GM12891 (cell line): ENCODE data around the gene NEU4.
A peak's percentile ranks its signal among the peaks of the same experiment; 100 is the strongest.
"Not testable (repeated sequence)": the region's sequence is repeated elsewhere in the genome, so short reads cannot be mapped to it uniquely, and the experiment has no call there.

Experiments used
- DNase-seq: peaks from one replicate; pipeline ENCODE4 v3.0.0; 2011; ENCODE audit warnings: low spot score; ENCODE audit not compliant: insufficient read length
- FAIRE-seq: peaks from 2 replicates; lab custom pipeline; 2011; peaks lifted over from hg19 to GRCh38; lab: Jason Lieb, UNC
- PAX5 ChIP-seq: IDR thresholded peaks from 2 replicates; pipeline ENCODE4 v1.6.1; 2011; ENCODE audit warnings: low read length, moderate library complexity, mild to moderate bottlenecking; ENCODE audit not compliant: insufficient read depth, severe bottlenecking
- POLR2A ChIP-seq: IDR thresholded peaks from 2 replicates; pipeline ENCODE4 v1.6.1; 2011; ENCODE audit warnings: low read depth, low read length, control low read depth
- POLR2AphosphoS5 ChIP-seq: IDR thresholded peaks from 2 replicates; pipeline ENCODE4 v1.6.1; 2011; ENCODE audit warnings: low read depth, low read length, control low read depth
- POU2F2 ChIP-seq: IDR thresholded peaks from 2 replicates; pipeline ENCODE4 v1.6.1; 2011; ENCODE audit warnings: low read depth, mild to moderate bottlenecking, control low read depth, low read length, moderate library complexity
- SPI1 ChIP-seq: IDR thresholded peaks from 2 replicates; pipeline ENCODE4 v1.6.1; 2011; ENCODE audit warnings: low read depth, low read length, control low read depth
- TAF1 ChIP-seq: IDR thresholded peaks from 2 replicates; pipeline ENCODE4 v1.6.1; 2011; ENCODE audit warnings: low read depth, low read length, control low read depth

NEU4 gene

DNA sequence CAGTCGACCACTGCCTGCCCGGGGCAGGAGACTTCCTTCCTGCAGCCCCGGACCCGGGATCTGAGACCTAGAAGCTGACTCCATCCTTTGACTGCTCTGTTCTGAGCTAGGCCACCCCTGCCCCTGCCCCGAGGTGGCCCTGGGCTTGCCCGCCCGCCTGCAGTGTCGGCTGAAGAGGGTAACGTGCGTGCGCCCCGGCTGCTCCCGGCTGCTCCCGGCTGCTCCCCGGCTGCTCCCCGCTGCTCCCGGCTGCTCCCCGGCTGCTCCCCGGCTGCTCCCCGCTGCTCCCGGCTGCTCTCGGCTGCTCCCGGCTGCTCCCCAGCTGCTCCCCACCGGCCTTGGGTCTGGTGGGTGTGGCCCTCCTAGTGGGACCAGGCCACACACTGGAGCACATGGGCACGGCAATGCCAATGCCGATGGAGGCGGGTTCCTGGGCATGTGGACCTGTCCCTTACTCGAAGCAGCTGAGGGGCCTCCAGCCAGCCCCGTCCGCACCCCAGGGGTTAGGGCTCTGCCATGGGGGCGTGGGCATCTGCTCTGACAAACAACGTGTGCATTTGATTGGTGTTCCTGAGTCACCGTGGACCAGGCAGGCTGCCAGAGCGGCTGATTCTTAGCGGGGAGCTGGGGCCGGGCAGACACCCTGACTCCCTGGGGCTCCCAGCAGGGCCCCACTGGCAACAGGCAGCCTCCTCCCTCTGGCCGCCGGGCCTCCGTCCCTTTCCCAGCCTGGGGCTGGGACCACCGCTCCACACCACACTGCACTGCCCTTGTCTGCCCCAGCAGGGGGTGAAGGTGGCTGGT, 34.4 kb upstream of the NEU4 start:
- DNase-seq (peak; percentile 25), FAIRE-seq (no peak)
- TF ChIP-seq PAX5 (no peak), SPI1 (no peak), POLR2A (no peak), POLR2AphosphoS5 (no peak), POU2F2 (no peak), TAF1 (no peak)

DNA sequence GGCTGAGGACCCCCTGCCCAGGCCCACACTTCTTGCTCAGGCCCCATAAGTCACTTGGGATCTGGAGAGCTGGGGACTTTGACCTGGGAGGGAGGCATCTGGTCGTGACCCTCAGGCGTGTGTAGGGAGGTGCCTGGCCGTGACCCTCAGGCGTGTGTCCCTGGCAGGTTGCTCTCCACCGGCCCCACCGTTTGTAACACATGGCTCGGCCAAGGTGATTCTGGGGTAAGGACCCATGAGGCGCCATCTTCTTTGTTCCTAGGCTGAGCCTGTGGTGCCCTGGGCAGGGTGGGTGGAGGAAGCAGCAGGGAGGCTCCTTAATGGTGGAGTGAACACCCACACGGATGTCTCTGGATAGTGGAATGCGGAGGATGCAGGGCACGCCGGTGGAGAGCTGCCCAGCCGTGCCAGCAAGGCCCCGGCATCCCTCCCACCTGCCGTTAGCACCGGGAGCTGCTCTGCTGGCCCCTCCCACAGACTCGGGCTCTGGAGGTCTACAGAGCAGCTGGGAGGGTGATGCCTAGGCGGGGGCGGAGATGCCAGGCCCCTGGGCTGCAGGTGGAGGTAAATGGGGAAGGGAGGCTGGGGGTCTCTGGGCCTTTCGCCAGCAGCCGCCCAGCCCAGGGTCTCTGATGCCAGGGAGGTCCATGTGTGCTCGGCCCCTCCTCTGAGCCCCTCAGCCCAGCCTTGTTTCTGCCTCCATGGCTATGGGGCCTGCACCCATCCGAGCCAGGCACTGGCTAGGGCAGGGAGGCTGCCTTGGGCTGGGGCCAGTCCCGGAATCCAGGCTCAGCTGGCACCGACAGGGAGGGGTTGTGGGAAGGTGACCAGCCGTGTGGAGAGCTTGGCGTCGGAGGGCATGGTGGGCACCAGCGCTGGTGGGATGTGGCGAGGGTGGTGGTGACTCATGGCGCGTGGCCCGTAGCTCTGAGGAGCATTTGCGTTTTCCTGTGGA, 33.5 kb upstream of the NEU4 start:
- no peak for TF ChIP-seq TAF1
- TF ChIP-seq POU2F2: no peak
- FAIRE-seq (no peak), DNase-seq (no peak)

DNA sequence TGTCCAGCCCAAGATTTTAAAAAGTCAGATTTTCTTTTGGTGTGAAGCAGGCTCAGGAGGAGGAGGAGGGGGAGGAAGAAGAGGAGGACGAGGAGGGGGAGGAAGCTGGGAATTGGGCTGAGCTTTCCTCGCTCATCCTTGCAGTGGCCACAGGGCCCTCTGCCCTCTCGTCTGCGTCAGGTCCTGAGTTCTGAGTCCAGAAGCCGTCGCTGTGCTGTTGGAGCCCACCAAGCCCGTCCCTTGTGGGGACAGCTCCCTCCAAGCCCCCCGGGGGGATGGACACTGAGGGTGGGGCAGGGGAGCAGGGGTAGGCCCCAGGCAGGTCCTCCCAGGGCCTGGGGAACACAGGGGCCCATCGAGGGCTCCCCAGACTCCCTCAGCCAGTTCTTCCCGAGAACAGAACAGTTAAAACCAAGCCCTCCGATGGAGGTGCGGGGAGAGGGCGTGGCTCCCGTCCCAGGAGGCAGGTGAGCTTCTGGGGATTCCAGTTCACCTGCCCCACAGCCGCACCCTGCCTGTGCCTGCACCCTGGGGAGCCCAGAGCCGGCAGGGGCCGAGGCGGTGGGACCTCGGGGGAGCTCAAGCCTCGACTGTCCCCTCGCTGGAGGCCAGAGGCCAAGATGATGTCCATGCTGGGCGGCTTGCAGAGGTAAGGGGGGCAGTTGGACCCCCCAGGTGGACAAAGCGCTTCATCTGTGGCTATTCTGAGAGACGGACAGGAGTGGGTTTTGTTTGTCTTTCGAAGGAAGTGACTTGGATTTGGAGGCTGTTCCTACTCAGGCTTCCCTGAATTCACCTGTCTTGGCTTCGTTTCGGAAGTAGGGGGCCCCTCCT, 32.4 kb upstream of the NEU4 start, which contains the start of gene GAL3ST2:
Gene GAL3ST2, plus strand, starts transcription at position 487 of the 834 bp plus-strand sequence. Its CDS starts 134 bp downstream, at position 621.
- no peak for TF ChIP-seq SPI1
- DNase-seq (peak; percentile 10), FAIRE-seq (no peak)

DNA sequence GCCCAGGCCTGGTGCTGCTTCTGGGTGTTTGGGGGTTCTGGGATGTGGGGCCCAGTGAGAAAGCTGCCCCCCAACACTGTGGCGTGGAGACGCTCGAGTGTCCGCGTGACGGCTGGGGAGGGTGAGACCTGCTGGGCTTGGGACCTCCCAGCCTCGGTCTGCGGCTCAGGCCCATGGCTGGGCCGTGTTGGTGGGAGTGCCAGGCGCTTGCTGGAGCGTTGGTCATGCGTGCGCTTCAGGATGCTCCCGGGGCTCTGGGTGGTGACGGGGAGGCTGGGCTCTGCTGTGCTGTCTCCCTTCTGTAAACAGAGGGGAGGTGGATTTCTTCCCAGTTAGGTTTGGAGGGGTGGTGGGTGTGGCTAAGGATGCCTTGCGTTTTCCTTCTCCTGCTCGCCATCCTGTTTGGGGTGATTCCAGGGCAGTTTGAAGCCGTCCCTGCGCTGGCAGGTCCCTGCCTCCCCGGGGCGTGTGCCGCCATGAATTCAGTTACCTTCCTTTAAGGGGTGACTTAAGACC, 31.8 kb upstream of the NEU4 start:
- DNase-seq (no peak), FAIRE-seq (no peak)
- TF ChIP-seq POLR2AphosphoS5: no peak
- no peak for TF ChIP-seq PAX5
- no peak for TF ChIP-seq POLR2A
- no peak for TF ChIP-seq TAF1
- TF ChIP-seq SPI1: no peak
- TF ChIP-seq POU2F2: no peak

DNA sequence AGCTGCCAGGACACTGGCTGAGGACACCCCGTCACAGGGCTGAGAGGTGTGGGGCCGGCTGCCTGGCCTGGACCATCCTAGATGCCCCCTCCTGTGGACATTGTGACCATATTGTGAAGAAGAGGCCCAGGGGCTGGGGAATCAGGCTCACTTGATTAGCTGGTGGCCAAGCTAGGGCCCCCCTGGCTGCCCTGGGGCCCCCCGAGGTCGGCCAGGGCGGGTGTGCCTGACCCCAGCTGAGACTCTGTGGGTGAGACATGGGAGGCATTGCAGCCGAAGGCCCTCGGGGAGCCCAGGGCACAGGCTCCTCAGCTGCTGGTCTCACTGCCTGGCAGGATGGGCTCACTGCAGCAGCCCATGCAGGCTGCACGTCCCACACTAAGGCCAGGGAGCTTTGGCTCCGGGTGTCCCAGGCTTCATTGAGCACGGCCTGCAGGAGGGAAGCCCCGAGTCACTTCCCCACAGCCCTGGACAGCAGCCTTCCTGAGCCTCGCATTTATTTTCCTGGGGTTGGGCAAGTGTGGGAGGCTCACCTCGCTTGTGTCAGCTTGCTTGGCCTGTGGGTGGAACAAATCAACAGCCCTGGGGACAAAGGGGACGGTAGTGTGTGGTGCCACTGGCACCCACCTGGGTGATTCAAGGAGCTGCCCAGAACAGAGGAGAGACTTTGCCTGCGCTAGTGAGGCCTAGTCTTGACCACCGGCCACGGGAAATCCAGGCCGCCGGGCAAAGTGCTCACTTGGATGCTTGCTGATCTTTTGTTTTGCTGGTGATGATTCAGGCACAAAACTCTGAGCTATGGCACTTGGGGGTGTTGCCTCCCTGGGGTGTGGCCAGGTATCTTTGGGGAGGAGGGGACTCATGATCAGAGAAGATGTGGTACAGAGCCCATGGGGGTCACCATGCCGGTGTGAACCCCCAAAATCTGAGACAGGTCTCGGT, 31.0 kb upstream of the NEU4 start:
- TF ChIP-seq TAF1: no peak
- TF ChIP-seq PAX5: no peak
- no peak for TF ChIP-seq POU2F2
- TF ChIP-seq POLR2A: no peak
- no peak for FAIRE-seq
- DNase-seq: no peak

DNA sequence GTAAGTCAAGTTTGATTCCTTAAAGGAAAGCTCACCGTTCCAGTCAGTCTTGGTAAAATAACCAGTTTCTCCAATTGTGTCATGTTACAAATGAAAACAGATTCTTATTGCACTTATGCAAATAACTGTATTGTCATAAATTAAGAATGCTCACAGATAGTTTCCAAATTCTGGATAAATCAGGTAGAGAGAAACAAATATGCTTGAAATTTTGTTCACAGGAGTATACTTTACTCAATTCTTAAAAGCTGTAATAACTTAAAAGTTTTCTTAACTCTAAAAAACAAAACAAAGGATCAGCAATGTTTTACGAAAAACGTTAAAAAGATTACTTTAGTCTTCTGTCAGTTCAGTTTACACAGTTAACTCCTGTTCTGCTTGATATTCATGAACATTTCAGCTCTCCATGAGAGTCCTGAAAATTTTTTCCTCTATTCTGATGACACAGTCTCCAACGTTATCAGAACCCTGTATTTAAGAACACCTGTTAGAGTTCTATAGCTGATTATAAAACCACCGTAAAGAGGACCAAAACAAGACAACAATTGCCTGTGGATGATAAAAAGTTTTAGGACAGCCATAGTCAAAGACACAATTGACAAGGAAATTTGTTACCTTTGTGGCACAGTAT, 27.9 kb upstream of the NEU4 start:
- no peak for DNase-seq
- TF ChIP-seq POLR2A (no peak), SPI1 (no peak), PAX5 (no peak), POU2F2 (no peak), POLR2AphosphoS5 (no peak), TAF1 (no peak)
- FAIRE-seq: no peak

DNA sequence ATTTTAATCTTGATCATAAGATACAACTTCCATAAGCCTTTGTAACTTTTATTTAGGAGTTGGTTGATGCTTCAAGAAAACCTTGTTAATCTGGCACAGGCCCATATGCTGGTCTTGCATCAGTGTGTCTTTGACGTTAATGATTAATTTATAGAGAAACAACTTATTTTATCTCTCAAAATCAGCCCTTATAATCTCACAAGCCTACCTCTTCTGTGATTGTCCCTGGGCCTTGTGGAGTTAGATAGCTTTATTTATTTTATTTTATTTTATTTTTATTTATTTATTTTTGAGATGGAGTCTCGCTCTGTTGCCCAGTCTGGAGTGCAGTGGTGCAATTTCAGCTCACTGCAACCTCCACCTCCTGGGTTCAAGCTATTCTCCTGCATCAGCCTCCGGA, 26.9 kb upstream of the NEU4 start:
- not testable (repeated sequence) for DNase-seq, FAIRE-seq

DNA sequence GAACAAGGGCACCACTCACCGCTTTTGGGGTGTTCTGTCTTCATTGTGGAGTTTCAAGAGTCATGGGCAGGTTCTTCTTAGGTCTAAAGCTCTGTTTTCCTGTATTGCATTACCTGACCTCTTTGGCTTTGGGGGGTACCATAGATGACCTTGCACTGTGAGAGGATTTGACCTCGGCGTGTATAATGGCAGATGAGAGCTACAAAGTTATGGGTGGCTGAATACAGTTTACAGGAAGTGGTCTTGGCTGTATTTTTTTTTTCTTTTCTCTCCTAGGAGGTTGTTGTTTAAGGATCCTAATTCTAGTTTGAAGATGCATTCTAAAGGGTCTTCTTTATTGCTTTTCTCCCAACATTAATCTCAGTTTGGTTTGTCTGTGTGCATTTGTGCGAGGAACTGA, 20.9 kb upstream of the NEU4 start:
- DNase-seq: no peak
- 0 out of 2 replicates have a peak, but pooled peaks have one; percentile 13 for TF ChIP-seq SPI1
- TF ChIP-seq POLR2A: no peak
- FAIRE-seq: no peak

DNA sequence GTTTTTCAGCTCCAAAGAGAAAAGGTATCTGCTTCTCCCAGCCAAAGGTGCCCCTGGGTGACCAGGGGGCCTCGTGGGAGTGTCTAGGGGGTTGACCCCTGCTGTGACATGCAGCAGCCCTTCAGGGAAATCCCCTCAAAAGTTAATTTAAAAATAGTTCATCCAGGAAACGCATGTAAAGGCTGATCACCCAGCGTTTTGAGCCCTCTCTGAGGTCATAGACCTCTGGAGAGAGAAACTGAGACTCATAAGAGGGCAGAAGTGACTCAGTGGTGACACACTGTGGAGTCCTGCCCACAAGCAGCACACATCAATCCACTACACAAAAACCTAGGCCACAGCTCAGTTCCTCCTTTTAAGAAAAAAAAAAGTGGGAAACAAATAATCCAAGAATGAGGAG, 20.4 kb upstream of the NEU4 start:
- no peak for TF ChIP-seq POLR2A
- peak; percentile 90 for TF ChIP-seq SPI1
- peak; percentile 18 for DNase-seq
- FAIRE-seq: peak; percentile 76

DNA sequence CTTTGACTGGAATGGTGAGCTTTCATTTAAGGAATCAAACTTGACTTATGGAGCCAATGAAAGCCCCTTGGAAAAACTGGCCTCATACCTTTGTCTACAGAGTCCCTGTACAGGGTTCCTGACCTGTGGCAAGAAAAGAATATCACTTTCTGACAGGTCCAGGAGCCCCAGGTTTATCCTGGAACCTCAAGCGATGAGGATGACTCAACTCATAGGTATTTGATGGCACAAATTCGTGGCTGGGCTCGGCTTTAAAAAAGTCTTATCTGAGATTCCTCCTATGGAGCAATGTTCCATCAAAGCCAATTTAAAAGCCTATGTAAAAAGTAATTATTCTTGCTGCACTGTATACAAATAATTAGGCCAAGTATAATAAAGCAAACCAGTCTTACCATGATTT, 17.6 kb upstream of the NEU4 start:
- DNase-seq, FAIRE-seq: not testable (repeated sequence)
